WERI-Rb-1 (cell line): ENCODE data around the gene SPOCK1.

Experiments
- DNase-seq: peaks from one replicate; pipeline ENCODE4 v3.0.0-alpha.2; 2020
- H3K27ac ChIP-seq: fragments of 250-450 bp; sonication (Bioruptor Pico); 2 replicates; pipeline ENCODE4 v1.5.1; 2020; ENCODE audit warnings: mild to moderate bottlenecking, moderate library complexity
- H3K27me3 ChIP-seq: fragments of 250-450 bp; sonication (Bioruptor Pico); 2 replicates; pipeline ENCODE4 v1.5.1; 2021; ENCODE audit warnings: mild to moderate bottlenecking, low read depth, moderate library complexity; ENCODE audit not compliant: insufficient read depth, severe bottlenecking
- H3K36me3 ChIP-seq: fragments of 250-450 bp; sonication (Bioruptor Pico); 2 replicates; pipeline ENCODE4 v1.5.1; 2020; ENCODE audit warnings: mild to moderate bottlenecking, moderate library complexity
- H3K4me3 ChIP-seq: 2 replicates; pipeline ENCODE4 v1.5.1; 2011; ENCODE audit warnings: low read depth, mild to moderate bottlenecking, control low read depth, low read length
- H3K9me3 ChIP-seq: fragments of 250-450 bp; sonication (Bioruptor Pico); 2 replicates; pipeline ENCODE4 v1.5.1; 2021; ENCODE audit warnings: mild to moderate bottlenecking, moderate library complexity; ENCODE audit not compliant: severe bottlenecking
- TF ChIP-seq, protein P1 (sequence below): IDR thresholded peaks from 2 replicates; pipeline ENCODE4 v1.5.1; 2011; ENCODE audit warnings: low read depth, mild to moderate bottlenecking, control low read depth, inconsistent platforms, low read length

The SPOCK1 gene

DNA sequence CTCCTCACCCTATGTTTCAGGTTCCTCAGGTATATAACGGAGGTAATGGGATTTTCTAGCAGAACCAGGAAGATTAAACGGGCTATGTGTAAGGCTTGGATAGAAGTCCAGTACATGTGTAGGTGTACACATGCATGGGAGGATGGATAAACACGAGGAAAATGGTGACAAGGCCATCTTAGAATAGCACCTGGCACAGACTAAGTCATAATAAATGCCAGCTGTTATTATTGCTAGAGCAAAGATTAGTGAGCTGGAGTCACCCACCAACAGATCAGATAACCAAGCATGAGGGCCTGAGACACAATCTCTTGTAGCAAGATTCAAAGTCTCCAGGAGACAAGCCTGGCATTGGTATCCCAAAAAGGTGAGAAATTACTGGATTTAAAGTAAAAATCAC lies 21.1 kb downstream of the SPOCK1 start:
- TF ChIP-seq, protein P1, sequence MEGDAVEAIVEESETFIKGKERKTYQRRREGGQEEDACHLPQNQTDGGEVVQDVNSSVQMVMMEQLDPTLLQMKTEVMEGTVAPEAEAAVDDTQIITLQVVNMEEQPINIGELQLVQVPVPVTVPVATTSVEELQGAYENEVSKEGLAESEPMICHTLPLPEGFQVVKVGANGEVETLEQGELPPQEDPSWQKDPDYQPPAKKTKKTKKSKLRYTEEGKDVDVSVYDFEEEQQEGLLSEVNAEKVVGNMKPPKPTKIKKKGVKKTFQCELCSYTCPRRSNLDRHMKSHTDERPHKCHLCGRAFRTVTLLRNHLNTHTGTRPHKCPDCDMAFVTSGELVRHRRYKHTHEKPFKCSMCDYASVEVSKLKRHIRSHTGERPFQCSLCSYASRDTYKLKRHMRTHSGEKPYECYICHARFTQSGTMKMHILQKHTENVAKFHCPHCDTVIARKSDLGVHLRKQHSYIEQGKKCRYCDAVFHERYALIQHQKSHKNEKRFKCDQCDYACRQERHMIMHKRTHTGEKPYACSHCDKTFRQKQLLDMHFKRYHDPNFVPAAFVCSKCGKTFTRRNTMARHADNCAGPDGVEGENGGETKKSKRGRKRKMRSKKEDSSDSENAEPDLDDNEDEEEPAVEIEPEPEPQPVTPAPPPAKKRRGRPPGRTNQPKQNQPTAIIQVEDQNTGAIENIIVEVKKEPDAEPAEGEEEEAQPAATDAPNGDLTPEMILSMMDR, result no peak
- H3K36me3 ChIP-seq, result no peaks in the 10 kb centered on the region

DNA sequence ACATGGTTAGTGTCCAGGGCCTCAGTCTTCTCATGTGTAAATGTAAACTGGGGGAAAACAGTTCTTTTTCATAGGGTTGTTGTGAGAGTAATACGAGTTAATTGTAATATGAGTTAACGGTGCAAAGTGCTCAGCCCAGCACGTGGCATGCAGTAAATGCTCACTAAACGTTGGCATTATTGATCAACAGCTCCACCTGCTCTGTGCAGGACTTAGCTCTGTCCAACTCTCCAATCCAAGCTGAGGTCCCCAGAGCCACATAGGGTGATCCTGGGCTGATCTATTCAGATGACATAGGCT lies 28.3 kb downstream of the SPOCK1 start:
- no peak overlapping the region for H3K4me3 ChIP-seq
- TF ChIP-seq, protein P1, result no peak
- no peak for DNase-seq
- peaks cover 3% of the 10 kb centered on the region for H3K27me3 ChIP-seq
- H3K27ac ChIP-seq, result no peak overlapping the region
- no peaks in the 10 kb centered on the region for H3K9me3 ChIP-seq
- H3K36me3 ChIP-seq, result no peaks in the 10 kb centered on the region

More for the DNA sequence above, 21.1 kb downstream of the SPOCK1 start:
- Histone ChIP-seq H3K27me3 (no peaks in the 10 kb centered on the region), H3K4me3 (no peak overlapping the region), H3K27ac (no peak overlapping the region), H3K9me3 (no peaks in the 10 kb centered on the region)
- DNase-seq, result no peak

DNA sequence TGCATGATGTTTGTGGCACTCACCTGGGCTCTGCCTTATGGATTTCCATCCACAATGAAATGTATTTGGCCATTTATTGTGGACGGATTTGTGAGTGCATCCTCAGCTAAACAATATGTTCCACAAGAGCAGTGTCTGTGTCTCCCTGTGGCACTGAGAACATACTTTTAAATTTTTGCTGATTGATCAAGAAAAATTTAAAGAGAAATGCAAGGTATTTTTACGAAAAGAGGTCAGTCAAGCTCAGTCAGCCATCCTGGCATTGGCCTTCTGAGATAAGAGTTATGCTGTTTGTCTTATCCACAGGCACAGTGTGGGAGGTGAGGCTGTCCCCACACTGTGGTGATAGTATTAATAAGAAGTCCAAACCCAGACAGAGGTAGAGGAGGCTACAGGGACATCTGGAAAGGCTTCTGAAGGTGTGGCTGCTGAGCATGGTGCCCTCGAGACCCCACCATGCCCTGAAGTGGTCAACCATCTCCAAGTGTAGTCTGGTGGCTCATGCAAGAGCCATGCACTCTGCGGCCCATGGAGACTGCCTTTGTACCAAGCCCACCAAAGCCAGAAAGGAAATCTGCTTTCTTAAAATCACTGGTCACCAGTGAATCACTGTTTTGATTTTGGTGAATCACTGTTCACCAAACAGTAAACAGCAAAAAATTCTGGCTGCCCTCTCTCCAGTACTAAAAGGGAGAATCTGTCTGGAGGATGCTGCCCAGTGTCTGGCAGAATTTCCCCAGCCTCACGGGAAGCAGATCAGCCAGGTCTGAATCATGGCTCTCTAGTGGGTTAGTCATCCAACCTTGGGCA lies 28.8 kb downstream of the SPOCK1 start:
- Histone ChIP-seq H3K4me3 (no peak overlapping the region), H3K36me3 (no peaks in the 10 kb centered on the region), H3K9me3 (no peaks in the 10 kb centered on the region), H3K27ac (no peak overlapping the region), H3K27me3 (peaks cover 6% of the 10 kb centered on the region)
- DNase-seq, result no peak
- TF ChIP-seq, protein P1, result no peak

DNA sequence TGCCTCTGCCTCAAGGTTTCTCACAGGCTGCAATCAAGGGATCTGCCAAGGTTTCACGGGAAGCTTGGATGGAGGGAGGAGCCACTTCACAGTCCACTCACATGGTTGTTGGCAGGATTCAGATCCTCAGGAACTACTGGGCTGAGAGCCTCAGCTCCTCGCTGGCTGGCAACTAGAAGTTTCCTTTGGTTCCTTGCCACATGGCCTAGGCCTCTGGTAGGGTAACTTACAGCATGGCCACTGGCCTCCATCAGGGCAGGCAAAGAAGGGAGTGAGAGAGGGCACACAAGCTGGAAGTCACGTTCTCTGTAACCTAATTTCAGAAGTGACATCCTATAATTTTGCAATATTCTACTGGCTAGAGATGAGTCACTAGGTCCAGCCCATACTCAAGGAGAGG lies 32.2 kb downstream of the SPOCK1 start:
- Histone ChIP-seq H3K36me3 (no peaks in the 10 kb centered on the region), H3K9me3 (no peaks in the 10 kb centered on the region), H3K4me3 (no peak overlapping the region), H3K27ac (no peak overlapping the region), H3K27me3 (peaks cover 6% of the 10 kb centered on the region)
- DNase-seq, result no peak
- TF ChIP-seq, protein P1, result no peak

DNA sequence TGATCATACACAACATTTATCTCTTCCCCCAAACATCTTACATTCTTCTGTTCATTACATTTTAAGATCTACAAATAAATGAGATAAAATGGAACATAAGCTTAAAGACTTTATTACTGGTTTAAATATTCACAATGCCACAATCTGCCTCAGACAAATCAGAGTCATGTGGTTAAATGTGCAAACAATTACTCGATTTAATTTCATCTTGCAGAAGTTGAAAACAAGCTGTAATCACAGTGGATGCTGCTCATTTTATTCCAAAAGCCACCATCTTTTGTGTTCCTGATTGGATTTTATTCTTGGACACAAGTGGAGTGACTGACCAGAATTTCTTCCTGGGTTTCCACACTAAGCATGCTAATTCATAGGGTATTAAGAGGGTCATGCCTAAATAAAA lies 33.2 kb downstream of the SPOCK1 start:
- no peaks in the 10 kb centered on the region for H3K36me3 ChIP-seq
- TF ChIP-seq, protein P1, result no peak
- H3K9me3 ChIP-seq, result no peaks in the 10 kb centered on the region
- no peak overlapping the region for H3K4me3 ChIP-seq
- no peak for DNase-seq
- no peak overlapping the region for H3K27ac ChIP-seq
- H3K27me3 ChIP-seq, result peaks cover 6% of the 10 kb centered on the region
